Measurements from ENCODE around the gene STX18. TPM values are rescaled to one million over a fixed set of nuclear protein-coding genes. Genes with fewer than 3 reads are reported as not detected.

The STX18 gene
- total RNA-seq, 1 experiment from 2014 or later, result 18.5 TPM

GRCh38 chr4:4583606-4584005 lies 41.8 kb upstream of the STX18 start (continued):
- TF ChIP-seq, protein P1, sequence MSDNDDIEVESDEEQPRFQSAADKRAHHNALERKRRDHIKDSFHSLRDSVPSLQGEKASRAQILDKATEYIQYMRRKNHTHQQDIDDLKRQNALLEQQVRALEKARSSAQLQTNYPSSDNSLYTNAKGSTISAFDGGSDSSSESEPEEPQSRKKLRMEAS (IDR thresholded peaks at IDR 0.05), result no peak
- TF ChIP-seq POLR2A (IDR thresholded peaks at IDR 0.05; ENCODE audit: borderline replicate concordance, extremely low read depth, insufficient read depth, insufficient read length), result no peak
- TF ChIP-seq ZNF274 (IDR thresholded peaks at IDR 0.05; ENCODE audit: low read depth, low read length), result no peak
- no peak for TF ChIP-seq YY1 (IDR thresholded peaks at IDR 0.05; ENCODE audit: extremely low read depth, insufficient replicate concordance, low read depth, low read length)
- no peak for TF ChIP-seq FOSL1 (IDR thresholded peaks at IDR 0.05; ENCODE audit: low read depth)
- TF ChIP-seq CBX3 (IDR thresholded peaks at IDR 0.05; ENCODE audit: low read depth), result no peak

DNA sequence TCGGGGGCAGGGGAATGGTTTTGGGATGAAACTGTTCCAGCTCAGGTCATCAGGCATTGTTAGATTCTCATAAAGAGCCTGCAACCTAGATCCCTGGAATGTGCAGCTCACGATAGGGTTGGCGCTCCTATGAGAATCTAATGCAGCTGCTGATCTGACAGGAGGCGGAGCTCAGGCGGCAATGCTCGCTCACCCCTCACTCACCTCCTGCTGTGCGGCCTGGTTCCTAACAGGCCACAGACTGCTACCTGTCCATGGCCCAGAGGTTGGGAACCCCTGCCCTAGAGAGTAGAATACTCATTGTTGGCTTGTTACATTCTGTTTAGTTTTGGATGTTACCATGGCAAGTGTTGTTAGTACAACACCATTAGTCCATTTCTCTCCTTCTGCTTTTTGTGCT lies 40.8 kb upstream of the STX18 start:
- no peak for TF ChIP-seq YY1 (IDR thresholded peaks at IDR 0.05; ENCODE audit: extremely low read depth, insufficient replicate concordance, low read depth, low read length)
- no peak for TF ChIP-seq SIN3A (IDR thresholded peaks at IDR 0.05; ENCODE audit: low read depth)
- POLR2A ChIA-PET, result no interaction called here
- H3K4me3 ChIP-seq (replicated peaks in 1 of 2; ENCODE audit: low read depth in 1 of 2, low read length in 2 of 2), result no peak overlapping the region
- CTCF ChIA-PET, result no interaction called here
- H3K27ac ChIP-seq (ENCODE audit: low read depth, low read length), result no peak overlapping the region
- H3K36me3 ChIP-seq (ENCODE audit: control insufficient read depth in 1 of 2, insufficient read depth in 2 of 2, low read length in 2 of 2), result no peaks in the 10 kb centered on the region
- no TSS peak for BruUV-seq (replicated peaks)
- H3K4me1 ChIP-seq (ENCODE audit: control insufficient read depth in 1 of 2, insufficient read depth in 2 of 2, low read length in 2 of 2), result peaks cover 0 to 14% of the 10 kb centered on the region in 2 experiments; a peak in 2 of 4 replicates
- no peaks in the 10 kb centered on the region for H3K27me3 ChIP-seq (ENCODE audit: insufficient read depth, low read length)
- H3K9ac ChIP-seq (ENCODE audit: low read length), result no peak overlapping the region
- intact Hi-C loops (cut with micrococcal nuclease), result no loop called here
- no peak overlapping the region for H2AFZ ChIP-seq (ENCODE audit: low read depth, low read length, poor library complexity, severe bottlenecking)
- H3K9me2 ChIP-seq (ENCODE audit: insufficient read depth), result no peaks in the 10 kb centered on the region
- no peaks in the 10 kb centered on the region for H4K20me1 ChIP-seq (ENCODE audit: insufficient read depth)
- DNase-seq (ENCODE audit: low read depth, low spot score) (no peak), ATAC-seq (no peak)
- no peak overlapping the region for H3K4me2 ChIP-seq (ENCODE audit: low read length)
- RAD21 ChIA-PET (ENCODE audit: low non-redundant PET in 1 of 2, low total read pairs in 2 of 2, uncharacterized antibody in 2 of 2, unreplicated experiment in 2 of 2), result no interaction called here
- no peaks in the 10 kb centered on the region for H3K9me3 ChIP-seq (ENCODE audit: control insufficient read depth in 1 of 2, insufficient read depth in 1 of 2, low read depth in 1 of 2, low read length in 2 of 2)
- H3K79me2 ChIP-seq (ENCODE audit: insufficient read depth, low read length), result no peaks in the 10 kb centered on the region

GRCh38 chr4:4580494-4580893 lies 38.6 kb upstream of the STX18 start:
- ATAC-seq, result no peak
- ChIA-PET POLR2A (no interaction called here), RAD21 (ENCODE audit: low non-redundant PET in 1 of 2, low total read pairs in 2 of 2, uncharacterized antibody in 2 of 2, unreplicated experiment in 2 of 2) (no interaction called here), CTCF (no interaction called here)
- DNase-seq (ENCODE audit: low read depth, low spot score), result no peak
- Histone ChIP-seq H3K27ac (ENCODE audit: low read depth, low read length) (no peak overlapping the region), H3K4me2 (ENCODE audit: low read length) (no peak overlapping the region), H3K79me2 (ENCODE audit: insufficient read depth, low read length) (no peaks in the 10 kb centered on the region), H3K4me1 (ENCODE audit: control insufficient read depth in 1 of 2, insufficient read depth in 2 of 2, low read length in 2 of 2) (peaks cover 3 to 16% of the 10 kb centered on the region in 2 experiments), H3K9me3 (ENCODE audit: control insufficient read depth in 1 of 2, insufficient read depth in 1 of 2, low read depth in 1 of 2, low read length in 2 of 2) (no peaks in the 10 kb centered on the region), H2AFZ (ENCODE audit: low read depth, low read length, poor library complexity, severe bottlenecking) (no peak overlapping the region), H3K9ac (ENCODE audit: low read length) (no peak overlapping the region), H3K9me2 (ENCODE audit: insufficient read depth) (no peaks in the 10 kb centered on the region), H4K20me1 (ENCODE audit: insufficient read depth) (no peaks in the 10 kb centered on the region), H3K27me3 (ENCODE audit: insufficient read depth, low read length) (no peaks in the 10 kb centered on the region), H3K4me3 (replicated peaks in 1 of 2; ENCODE audit: low read depth in 1 of 2, low read length in 2 of 2) (no peak overlapping the region), H3K36me3 (ENCODE audit: control insufficient read depth in 1 of 2, insufficient read depth in 2 of 2, low read length in 2 of 2) (no peaks in the 10 kb centered on the region)
- intact Hi-C loops (cut with micrococcal nuclease), result no loop called here
- no TSS peak for BruUV-seq (replicated peaks)
- TF ChIP-seq RAD21 (IDR thresholded peaks at IDR 0.05; ENCODE audit: low read depth) (no peak), CBX3 (IDR thresholded peaks at IDR 0.05; ENCODE audit: low read depth) (no peak), CTCF (IDR thresholded peaks at IDR 0.05 in 2 of 3, conservative IDR thresholded peaks at IDR 0.05 in 1 of 3; ENCODE audit: borderline replicate concordance in 1 of 3, insufficient read depth in 1 of 3, low read depth in 2 of 3, low read length in 2 of 3) (no peak), TCF7L2 (IDR thresholded peaks at IDR 0.05; ENCODE audit: borderline replicate concordance, extremely low read depth, insufficient read depth, insufficient read length) (no peak), ELF1 (IDR thresholded peaks at IDR 0.05; ENCODE audit: borderline replicate concordance, low read depth) (no peak), SIN3A (IDR thresholded peaks at IDR 0.05; ENCODE audit: low read depth) (no peak), SRF (IDR thresholded peaks at IDR 0.05; ENCODE audit: low read depth) (no peak), EZH2phosphoT487 (IDR thresholded peaks at IDR 0.05; ENCODE audit: borderline replicate concordance) (no peak), ZNF274 (IDR thresholded peaks at IDR 0.05; ENCODE audit: low read depth, low read length) (no peak), ZFX (IDR thresholded peaks at IDR 0.05) (no peak), CEBPB (IDR thresholded peaks at IDR 0.05; ENCODE audit: low read depth) (no peak), ATF3 (IDR thresholded peaks at IDR 0.05) (no peak), POLR2A (IDR thresholded peaks at IDR 0.05; ENCODE audit: borderline replicate concordance, extremely low read depth, insufficient read depth, insufficient read length) (no peak)
